Myocyte (in vitro differentiated cells): ENCODE data around the gene KCNK4. TPM values are rescaled to one million over a fixed set of nuclear protein-coding genes. Genes with fewer than 3 reads are reported as not detected.

Source experiments
- DNase-seq: peaks from one replicate; pipeline ENCODE4 v3.0.0-alpha.2; 2012; ENCODE audit warnings: low read depth
- total RNA-seq: library from RNA; depleted of rRNA; stranded (reverse); fragments of >200 nt; gene quantifications from 2 replicates; pipeline ENCODE4 v1.2.3, GENCODE V29; 2014

KCNK4 gene
- total RNA-seq, 1 donor from 2014 or later: not detected

DNA sequence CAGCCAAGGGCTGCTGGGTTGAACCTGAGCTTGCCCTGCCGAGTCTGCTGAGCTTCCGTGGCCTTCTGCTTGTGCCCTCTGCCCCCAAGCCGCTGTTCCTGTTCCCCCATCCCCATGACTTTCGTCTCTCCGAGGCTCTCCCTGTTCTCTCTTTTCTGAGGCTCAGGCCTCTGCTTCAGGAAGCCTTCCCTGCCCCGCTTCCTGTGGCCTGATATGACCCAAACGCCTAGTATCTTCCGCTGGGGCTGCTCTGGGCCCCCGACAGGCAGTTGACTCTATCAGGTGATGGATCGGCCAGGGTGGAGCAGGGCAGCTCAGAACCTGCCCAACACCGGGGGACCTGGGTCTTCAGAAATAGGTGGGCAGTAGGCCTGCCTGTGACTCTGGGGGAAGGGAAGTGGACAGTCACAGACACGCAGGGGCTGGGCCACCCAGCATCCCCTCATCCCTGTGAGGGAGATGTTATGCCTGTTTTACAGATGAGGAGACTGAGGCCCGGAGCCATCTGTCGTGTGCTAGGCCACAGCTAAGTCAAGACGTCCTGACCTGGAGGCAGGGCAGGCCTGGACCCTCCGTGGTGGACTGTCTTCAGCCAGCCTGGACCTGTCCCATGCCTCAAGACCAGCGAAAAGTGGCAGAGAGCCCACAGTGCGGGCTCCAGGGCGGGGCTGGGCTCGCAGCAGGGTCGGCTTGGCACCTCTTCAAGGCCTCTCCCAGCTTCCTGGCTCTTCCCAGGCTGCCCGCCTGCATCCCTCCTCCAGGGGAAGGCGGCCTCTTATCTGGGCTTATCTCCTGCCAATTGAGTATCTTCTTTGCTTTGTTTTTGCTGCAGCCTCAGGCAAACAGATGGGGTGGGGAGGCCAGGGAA lies 22.8 kb upstream of the KCNK4 start:
- DNase-seq: peak; percentile 57

GRCh38 chr11:64268893-64269539 lies 22.1 kb upstream of the KCNK4 start:
- DNase-seq: peak; percentile 59

DNA sequence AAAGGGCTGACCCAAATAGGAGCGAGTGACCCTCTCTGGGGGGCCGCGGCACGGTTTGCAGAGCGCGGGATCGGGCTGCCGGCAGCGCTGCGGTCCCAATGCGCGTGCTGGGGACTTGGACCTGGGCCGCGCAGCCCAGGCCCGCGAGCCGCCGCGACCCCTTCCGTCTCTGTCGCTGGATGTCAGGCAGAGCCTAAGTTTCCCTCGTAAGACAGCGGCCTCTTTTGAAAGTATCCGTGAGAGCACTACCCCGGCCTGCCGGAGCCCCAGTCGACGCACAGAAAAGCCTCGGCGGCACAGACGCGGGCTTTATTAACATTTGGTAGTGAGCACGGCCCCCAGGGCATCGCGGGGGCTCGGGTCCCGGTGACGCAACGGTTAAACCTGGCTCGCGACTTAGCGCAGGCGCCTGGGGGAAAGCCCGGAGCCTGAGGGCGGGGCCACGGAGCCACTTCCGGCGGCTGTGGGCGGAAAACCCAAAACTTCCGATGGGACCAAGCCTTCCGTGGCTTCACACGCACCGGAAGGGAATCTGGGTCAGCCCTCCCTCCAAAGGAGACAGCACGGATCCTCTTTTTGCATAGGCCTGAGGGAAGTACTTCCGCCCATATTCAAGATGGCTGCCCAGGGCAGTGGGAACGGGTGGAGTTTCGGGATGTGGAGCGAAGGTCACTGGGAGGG lies 21.4 kb upstream of the KCNK4 start:
- DNase-seq: peak; percentile 100

- DNase-seq: no peak
These were observed 15.9 kb upstream of the KCNK4 start for GRCh38 chr11:64275031-64275800.

GRCh38 chr11:64275841-64276240 lies 15.3 kb upstream of the KCNK4 start:
- no peak for DNase-seq

DNA sequence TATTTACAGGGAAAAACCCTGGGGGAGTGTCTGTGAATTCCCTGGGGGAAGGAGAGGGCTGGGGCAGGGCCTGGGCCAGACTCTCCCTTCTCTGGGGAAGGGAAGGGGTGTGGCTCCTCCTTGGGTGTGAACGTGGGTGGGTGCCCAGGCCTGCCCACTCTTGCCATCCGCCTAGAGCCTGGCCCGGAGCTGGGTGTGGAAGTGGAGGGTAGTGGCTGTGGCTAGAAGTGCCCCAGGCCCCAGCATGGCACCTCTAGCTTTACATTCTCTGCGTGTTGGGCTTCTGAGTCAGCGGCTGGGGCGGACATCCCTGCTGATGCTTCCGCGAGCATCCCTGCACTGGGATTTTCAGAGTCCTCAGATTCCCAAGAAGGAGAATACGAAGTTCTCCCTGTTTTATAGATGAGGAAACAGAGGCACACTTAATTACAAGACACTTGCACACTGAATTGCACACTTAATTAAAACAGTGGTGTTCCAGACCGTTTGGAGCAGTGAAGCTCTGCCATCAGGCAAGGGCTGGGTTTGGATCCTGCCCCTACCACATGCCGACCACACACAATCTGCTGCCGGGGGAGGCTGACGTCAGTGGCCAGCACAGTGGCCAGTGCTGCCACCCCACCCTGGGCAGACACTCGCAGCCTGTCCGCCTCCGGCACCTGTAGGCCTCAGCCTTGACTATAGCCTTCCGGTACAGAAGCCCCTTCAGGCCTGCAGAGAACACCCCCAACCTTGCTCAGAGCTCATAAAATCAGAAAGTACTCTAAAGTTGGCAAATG lies 14.3 kb upstream of the KCNK4 start:
- no peak for DNase-seq

DNA sequence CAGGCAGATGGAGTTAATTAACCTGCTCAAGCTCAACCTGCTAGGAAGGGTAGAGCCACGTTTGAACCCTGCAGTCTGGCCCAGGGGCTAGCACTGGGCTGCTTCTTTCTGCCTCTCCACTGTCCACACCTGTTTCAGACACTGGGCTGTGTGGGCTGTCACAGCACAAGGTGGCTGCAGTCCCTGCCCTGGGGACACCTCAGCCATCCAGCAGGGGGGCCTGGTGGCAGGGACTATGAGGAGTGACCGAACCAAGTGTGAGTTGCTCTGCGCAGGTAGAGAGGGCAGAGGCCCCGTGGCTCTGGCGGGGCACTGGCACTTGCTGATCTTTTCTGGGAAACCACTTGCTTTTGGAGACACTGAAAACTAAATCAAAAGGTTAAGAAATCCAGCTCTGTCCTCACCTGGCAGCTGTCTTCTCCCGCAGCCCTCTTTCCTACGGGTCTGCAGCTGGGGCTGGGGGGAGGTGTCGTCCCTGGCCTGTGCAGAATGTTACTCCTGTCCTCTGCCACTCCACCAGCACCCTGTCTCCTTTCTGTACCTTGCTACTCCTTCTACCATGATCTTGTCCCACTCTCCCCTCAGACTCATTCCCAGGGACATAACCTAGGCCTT lies 12.4 kb upstream of the KCNK4 start:
- DNase-seq: no peak

GRCh38 chr11:64281957-64282770 lies 8.9 kb upstream of the KCNK4 start:
- no peak for DNase-seq

DNA sequence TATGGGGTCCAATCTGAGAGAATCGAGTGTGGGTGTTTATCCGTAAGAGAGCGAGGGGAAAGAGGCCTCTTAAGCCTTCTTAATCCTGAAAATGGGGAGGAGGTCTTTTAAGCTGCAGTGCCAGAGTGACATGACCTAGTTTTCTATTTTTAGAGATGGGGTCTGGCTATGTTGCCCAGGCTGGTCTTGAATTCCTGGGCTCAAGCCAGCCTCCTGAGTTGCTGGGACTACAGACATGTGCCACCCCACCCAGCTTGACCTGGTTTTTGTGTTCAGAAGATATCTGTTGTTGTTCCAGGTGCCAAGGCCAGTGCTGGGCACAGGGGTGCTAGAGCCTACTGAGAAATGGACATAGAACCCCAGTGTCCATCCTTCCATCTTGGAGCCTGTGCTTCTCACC lies 8.0 kb upstream of the KCNK4 start:
- no peak for DNase-seq

DNA sequence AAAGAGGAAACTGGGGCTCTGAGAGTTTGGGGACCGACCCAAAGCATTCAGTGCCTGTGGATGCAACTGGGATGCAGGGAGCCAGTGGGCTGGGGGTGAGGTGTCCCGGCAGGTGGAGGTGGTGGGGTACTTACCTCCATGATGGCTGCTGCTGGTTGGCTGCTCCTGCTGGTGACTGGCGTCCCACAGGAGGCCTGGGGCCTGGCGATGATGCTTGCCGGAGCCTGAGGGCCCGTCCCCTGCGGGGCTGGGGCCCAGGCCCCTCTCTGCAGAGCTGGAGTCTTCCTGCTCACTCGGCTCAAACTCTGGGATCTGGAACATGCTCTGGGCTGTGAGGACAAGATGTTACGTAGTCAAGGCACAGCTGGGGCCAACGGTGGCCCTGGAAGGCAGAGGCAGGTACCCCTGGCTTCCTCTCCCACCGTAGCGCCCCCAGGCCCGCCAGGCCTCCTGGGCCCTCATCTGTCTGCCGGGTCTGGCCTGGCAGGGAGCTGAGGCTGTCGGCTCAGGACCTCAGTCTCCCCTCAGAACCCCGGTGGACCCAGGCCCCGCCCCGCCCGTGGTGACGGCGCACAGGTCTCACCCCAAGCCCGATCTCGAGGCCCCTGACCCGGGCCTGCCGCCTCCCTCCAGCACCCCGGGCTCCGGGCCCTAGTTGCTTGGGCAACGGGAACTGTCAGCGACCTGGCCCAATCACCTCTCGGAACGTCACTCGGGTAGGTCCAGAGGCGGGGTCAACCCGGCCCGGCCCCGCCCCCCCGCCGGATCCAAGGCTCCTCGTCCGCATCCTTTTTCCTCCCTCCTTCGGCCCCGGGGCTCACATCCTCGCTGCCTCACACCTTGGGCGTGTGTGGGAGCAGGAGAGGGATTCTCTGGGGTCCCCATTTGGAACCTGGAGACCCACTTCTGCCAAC lies 6.8 kb upstream of the KCNK4 start, which contains the start of gene BAD:
TSS of gene BAD (minus strand) at position 618 of the 914 bp plus-strand sequence. CDS start at position 321, 297 bp downstream.
- peak; percentile 93 for DNase-seq

DNA sequence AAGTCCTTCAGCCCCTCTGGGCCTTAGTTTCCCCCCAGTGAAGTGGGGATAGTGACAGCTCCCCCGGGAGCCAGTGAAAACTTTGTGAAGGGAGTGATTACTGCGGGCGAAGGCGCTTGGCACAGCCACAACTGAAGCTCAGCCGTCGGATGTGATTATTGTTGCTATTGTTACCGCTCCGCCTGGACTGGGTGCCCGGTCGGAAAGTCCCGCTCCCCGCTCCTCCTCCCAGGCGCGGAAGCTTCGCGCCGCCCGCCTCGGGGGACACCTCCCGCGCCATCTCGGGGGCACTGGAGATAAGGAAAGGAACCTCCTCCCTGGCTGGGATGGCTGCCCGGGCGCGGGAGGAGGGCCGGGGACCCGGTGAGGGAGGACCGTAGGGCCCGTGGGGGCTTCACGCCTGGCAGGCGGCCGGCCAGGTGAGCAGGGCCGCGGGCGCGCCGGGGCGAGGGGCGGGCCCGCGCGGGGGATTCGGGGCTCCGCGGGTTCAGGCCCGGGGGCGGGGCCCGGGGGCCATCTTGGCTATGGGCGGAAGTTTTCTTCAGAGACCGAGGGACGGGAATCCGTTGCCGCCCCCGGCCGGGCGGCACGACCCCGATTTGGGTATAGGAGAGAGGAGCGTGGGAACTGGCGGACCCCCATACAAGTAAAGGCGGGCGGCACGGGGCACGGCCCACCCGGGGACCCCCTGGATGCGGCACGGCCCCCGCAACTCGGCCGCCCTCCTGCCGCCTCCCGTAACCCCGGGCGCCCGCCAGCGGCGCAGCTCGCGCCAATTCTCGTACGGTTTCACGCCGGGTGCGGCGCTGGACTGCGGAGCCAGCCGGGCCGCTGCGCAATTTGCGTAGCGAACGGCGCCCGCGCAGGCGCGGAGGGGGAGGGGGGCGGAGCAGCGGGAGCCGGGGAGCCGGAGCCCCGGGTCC lies 5.9 kb upstream of the KCNK4 start, which contains the start of gene GPR137:
TSS of gene GPR137 (plus strand) at position 887 of the 923 bp plus-strand sequence. CDS start 677 bp downstream, outside the sequence.
- peak; percentile 73 for DNase-seq

DNA sequence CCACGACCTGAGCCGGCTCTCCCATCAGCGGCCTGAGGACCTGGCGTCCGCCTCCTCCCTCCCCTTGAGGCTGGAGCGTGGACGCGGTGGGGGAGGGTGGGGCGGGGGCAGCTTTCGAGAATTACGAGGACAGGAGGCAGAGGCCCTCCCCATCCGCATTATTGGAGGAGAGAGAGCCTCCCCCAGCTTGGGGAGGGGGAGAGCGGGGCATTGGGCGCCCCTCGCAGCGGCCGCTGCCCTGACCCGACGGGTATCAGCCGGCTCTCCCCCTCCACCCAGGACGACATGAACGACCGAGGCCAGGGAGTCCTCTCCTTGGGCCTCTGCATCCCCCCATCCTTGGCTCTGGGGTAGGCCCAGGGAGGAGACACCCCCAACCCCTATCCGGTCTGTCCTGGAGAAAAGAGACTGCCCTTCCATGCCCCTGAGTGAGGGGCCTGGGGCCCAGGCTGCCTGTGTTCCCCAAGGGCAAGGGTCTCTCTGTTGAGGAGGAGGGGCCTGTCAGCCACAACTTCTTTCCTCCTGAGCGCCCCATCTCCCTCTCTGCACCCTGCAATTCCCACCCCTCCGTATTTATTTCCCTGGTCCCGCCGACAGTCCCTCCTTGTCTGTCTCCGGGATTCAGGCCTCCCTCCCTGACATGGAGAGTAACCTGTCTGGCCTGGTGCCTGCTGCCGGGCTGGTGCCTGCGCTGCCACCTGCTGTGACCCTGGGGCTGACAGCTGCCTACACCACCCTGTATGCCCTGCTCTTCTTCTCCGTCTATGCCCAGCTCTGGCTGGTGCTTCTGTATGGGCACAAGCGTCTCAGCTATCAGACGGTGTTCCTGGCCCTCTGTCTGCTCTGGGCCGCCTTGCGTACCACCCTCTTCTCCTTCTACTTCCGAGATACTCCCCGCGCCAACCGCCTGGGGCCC lies 5.0 kb upstream of the KCNK4 start:
- DNase-seq: peak; percentile 52

DNA sequence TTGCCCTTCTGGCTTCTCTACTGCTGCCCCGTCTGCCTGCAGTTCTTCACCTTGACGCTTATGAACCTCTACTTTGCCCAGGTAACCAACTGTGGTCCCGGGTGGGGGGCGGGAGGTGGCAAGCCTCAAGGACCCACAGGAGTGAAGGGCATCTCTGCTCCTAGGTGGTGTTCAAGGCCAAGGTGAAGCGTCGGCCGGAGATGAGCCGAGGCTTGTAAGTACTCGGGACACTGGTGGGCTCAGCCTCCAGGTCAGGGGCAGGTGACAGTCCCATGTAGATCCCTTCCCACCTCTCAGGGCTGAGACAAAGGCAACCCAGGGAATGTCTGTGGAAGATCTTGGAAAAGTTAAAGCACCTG lies 4.3 kb upstream of the KCNK4 start:
- no peak for DNase-seq

- no peak for DNase-seq
These were observed 3.3 kb upstream of the KCNK4 start for GRCh38 chr11:64287676-64288352.

DNA sequence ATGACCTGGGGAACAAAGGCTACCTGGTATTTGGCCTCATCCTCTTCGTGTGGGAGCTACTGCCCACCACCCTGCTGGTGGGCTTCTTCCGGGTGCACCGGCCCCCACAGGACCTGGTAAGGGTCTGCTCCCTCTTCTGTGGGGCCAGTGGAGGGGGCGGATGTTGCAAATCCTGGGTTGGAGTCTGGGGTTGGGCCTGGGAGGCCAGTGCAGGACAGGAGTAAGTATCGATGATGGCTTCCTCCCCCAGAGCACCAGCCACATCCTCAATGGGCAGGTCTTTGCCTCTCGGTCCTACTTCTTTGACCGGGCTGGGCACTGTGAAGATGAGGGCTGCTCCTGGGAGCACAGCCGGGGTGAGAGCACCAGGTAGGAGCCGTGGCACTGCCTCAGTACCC lies 2.8 kb upstream of the KCNK4 start:
- DNase-seq: no peak
